Stimulated activated CD8-positive, alpha-beta memory T cell treated with anti-CD3 and anti-CD28 coated beads, Interleukin-15, amount 100 ng/mL, for 1 hour (primary cell): ENCODE measurements around the gene PRKCA.

Experiments
- DNase-seq: peaks from one replicate; pipeline ENCODE4 v3.0.0-alpha.2; 2020; ENCODE audit warnings: low read depth

PRKCA gene

DNA sequence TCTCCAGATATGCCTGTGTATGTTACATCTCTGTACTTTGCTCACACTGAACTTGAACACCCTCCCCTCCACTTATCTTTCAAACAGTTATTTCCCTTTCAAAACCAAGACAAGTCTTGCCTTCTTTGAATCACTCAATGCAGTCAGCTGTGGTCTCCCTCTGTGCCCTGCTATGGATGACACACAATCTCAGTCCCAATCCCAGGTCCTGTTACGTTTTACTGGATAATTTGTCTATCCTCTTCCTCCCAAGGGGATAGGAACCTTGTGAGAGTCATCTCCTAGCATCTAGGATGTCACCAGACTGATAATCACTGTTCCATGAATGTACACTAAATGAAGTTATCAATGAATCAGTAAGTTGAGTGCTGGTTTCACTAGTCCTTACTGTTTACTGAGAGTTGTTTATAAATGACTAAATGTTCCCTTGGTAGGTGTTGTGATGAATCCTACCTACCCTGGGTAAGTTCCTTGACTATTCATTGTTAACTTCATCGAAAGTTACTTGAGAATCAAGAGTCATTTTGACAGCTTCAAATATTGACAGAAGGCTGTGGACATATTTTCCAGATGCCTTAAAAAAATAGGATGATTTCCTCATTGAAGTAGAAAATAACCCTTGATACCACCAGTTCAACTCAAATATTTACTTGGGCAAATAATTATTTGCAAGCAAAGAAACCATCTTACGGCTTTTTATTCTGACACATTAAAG is 244.9 kb downstream of the PRKCA start:
- DNase-seq, result no peak

GRCh38 chr17:66548158-66548557 is 245.7 kb downstream of the PRKCA start:
- peak; percentile 5 for DNase-seq

DNA sequence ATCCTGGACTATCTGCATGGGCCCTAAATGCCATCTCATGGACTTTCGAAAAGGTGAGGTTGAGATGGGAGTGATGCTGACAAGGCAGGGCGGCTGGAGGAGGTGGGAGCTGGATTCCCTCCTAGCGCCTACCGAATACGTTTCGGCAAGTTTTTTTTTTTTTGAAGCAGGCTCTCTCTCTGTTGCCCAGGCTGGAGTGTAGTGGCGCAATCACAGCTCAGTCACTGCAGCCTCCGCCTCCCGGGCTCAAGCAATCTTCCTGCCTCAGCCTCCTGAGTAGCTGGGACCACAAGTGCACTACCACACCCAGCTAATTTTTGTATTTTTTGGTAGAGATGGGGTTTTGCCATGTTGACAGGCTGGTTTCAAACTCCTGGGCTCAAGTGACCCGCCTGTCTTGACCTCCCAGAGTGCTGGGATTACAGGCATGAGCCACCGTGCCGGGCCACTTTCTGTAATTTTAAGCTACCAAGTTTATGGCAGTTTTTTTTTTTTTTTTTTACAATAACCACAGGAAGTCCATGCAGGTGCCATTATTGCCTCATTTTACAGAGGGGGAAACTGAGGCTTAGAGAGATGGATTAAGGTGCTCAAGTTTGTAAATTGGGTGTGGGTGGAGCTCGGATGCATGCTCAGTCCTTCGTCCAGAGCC is 246.4 kb downstream of the PRKCA start:
- no peak for DNase-seq

DNA sequence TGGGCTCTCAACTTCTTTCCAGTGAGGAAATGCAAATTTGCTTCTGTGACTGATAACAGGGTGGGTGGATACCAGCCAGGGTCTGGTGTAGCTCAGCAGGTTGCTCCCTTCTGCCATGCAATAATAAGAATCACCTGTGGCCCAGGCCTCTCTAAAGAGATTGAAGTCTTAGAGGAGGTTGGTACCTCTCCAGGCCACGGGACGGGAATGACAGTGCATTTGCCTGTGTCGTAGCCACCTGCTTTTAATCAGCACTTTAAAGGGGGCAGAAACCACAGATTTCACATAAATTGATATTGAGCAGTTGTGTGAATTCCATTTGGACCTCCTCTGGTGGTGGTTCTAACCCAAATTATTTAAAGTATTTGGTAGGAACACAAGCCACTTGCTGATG is 246.9 kb downstream of the PRKCA start:
- DNase-seq, result no peak

- DNase-seq, result no peak
Measured at GRCh38 chr17:66549731-66550207, 247.4 kb downstream of the PRKCA start.

- DNase-seq, result no peak
Measured at GRCh38 chr17:66551839-66552238, 249.4 kb downstream of the PRKCA start.

DNA sequence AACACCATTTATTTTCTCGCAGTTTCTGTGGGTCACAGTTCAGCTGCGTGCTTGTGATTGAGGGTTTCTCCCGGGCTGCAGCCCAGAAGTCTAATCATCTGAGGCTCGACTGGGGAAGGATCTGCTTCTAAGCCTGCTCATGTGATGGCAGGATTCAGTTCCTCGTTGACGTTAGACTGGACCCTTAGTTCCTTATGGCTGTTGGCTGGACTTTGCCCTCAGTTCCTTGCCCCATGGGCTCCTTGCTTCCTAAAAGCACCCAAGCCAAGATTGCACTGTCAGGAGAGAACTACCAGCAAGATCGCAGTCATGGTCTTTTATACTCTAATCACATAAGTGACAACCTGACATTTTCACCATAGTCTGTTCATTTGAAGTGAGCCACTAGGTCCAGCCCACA is 250.0 kb downstream of the PRKCA start:
- no peak for DNase-seq

GRCh38 chr17:66555605-66556004 is 253.2 kb downstream of the PRKCA start:
- DNase-seq, result no peak

DNA sequence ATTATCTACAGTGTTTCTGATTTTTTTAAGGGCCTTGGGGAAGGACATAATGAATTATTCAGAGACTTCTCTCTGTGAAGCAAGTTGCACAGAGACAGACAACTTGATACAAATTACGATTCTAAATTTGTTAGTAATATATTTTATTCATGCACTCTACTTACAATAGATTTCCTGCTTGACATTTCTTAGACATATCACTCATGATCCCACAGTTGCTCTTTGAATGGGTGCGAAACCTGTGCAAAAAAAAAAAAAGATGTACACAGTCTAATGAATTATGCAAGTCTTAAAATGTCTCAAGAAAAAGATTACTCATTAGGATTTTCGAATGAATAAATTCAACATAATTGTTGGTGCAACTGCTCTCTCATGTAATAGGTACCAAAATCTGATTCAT is 254.8 kb downstream of the PRKCA start:
- no peak for DNase-seq

DNA sequence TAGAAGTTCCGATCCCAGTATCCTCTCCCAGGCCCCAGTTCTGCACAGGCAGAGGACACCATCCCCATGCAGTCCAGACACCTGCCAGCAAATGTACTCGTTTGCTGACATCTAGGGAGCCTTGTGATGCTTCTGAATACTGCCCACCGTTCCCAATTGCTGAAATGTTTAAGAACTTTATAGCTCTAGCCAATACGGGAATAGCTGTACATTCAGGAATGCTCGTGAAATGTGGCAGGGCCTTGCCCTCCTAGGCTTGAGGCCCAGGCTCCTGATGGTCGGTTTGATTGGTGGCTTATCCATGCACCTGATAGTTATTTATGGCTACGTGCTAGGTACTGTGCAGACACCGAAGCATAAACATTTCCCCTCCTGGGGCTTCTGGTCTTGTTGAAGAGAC is 255.5 kb downstream of the PRKCA start:
- DNase-seq, result no peak

- no peak for DNase-seq
Measured at GRCh38 chr17:66560691-66561090, 258.3 kb downstream of the PRKCA start.

DNA sequence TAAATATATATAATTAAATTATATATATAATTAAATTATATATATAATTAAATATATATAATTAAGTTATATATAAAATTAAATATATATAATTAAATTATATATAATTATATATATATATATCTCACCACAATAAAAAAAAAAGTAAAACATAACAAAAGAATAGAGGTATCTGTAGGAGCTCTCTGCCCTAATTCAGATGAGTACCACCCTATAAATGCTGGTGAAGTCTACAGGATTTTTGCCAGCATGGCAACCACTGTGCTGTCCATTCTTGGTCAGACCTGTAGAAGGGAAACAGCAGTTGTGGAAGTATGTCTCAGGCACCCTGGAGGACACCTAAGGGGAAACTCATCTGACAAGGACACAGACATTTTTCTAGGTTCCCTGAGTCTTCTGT is 259.7 kb downstream of the PRKCA start:
- DNase-seq, result no peak

GRCh38 chr17:66564992-66565465 is 262.6 kb downstream of the PRKCA start:
- no peak for DNase-seq

GRCh38 chr17:66567234-66568170 is 265.1 kb downstream of the PRKCA start:
- DNase-seq, result peak; percentile 76

GRCh38 chr17:66569572-66569971 is 267.2 kb downstream of the PRKCA start:
- no peak for DNase-seq

GRCh38 chr17:66570447-66571195 is 268.2 kb downstream of the PRKCA start:
- DNase-seq, result no peak

DNA sequence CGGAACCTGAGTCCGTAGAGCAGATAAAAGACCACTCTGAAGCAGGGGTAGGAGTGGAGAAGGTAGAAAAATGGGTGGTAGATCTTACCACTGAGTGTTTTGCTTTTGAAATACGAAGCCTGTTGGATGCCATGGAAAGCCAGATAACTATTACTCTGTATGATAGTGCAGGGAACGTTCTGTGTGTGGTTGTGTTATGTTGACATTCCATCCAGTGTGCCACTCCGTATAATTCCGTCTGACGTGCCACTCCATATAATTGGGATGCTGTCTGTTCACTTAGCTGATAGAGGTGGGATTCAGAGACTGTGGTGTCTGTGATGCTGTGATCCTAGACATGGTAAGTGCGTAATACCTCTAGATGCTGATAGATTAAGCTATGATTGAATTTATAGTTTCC is 269.3 kb downstream of the PRKCA start:
- DNase-seq, result no peak

DNA sequence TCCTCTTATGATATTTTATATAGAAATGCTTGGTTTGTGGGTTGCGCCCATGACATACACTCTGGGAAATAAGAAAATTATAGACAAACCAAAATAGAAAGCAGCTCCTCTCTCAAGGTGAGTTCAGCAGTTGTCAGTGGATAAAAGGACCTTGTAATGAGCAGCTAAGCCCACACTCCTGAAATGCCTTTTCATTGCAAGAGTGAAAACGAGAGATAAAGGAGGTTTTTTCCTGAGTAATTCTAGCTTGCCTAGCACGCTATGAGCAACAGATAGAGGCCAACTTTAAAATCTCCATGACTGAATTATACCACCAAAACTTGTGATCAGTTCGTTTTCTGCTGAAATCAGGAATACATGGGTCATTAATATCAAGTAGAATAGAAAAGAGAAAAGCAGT is 270.7 kb downstream of the PRKCA start:
- DNase-seq, result no peak

DNA sequence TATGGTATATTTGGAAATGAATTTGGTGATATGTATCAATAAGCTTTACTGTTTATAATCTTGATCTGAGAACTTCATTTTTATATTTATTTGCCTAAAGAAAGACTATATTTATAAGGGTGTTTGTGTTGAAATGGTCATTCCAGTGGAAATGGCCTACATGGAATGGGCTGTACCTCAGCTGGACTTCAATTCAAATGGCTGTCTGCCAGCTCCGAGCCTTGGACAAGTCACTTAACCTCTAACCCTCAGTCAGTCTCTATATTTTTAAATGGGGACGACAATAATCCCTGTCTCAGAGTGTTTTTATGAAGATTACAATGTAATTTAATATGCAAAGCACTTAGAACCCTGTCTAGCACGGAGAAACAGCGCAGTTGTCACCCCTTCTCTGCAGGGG is 271.7 kb downstream of the PRKCA start:
- DNase-seq, result no peak

DNA sequence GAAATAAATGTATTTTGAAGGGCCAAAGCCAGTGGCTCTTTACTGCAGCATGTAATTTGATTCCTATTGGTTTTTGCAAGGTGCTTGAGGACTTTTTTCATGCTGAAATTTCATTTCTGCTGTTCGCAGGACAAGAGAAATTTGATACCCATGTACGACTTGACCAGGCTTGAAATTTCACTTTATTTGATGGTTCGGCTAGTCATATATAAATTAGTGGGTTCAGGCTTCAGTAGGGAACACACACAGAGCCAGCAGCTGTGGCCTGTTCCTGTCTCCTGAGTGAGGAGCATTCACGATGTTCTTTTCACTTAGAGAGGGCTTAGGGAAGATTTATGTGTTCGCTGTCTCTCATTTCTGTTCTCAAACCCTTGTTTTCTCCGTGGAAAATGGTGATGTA is 274.1 kb downstream of the PRKCA start:
- DNase-seq, result no peak

GRCh38 chr17:66577041-66577440 is 274.6 kb downstream of the PRKCA start:
- no peak for DNase-seq
